NCI-H2196 treated with DMSO at 0.1 percent for 48 hours (cell line): ENCODE measurements around the gene HS2ST1.
"Not testable (repeated sequence)": the region's sequence is repeated elsewhere in the genome, so short reads cannot be mapped to it uniquely, and the experiment has no call there.

ENCODE experiments used
- DNase-seq: peaks from one replicate; lab custom pipeline; 2025; ENCODE audit not compliant: unreplicated experiment; lab: John Stamatoyannopoulos, UW

The HS2ST1 gene

GRCh38 chr1:86924324-86924960, 10.0 kb downstream of the HS2ST1 start:
- DNase-seq, result no peak

- DNase-seq, result no peak
Observed at GRCh38 chr1:86925742-86926141, 11.3 kb downstream of the HS2ST1 start.

- no peak for DNase-seq
Observed at GRCh38 chr1:86926883-86927282, 12.4 kb downstream of the HS2ST1 start.

GRCh38 chr1:86928819-86929218, 14.4 kb downstream of the HS2ST1 start:
- DNase-seq, result no peak

GRCh38 chr1:86933051-86933450, 18.6 kb downstream of the HS2ST1 start:
- DNase-seq, result no peak

GRCh38 chr1:86933562-86934377, 19.3 kb downstream of the HS2ST1 start:
- DNase-seq, result no peak

- DNase-seq, result no peak
Observed at GRCh38 chr1:86938450-86938849, 24.0 kb downstream of the HS2ST1 start.

GRCh38 chr1:86938855-86939254, 24.4 kb downstream of the HS2ST1 start:
- no peak for DNase-seq

- no peak for DNase-seq
Observed at GRCh38 chr1:86939406-86939805, 25.0 kb downstream of the HS2ST1 start.

- DNase-seq, result no peak
Observed at GRCh38 chr1:86940599-86940998, 26.2 kb downstream of the HS2ST1 start.

- no peak for DNase-seq
Observed at GRCh38 chr1:86942042-86942441, 27.6 kb downstream of the HS2ST1 start.

- DNase-seq, result no peak
Observed at GRCh38 chr1:86942743-86943142, 28.3 kb downstream of the HS2ST1 start.

- DNase-seq, result no peak
Observed at GRCh38 chr1:86948212-86948611, 33.8 kb downstream of the HS2ST1 start.

GRCh38 chr1:86950712-86951419, 36.4 kb downstream of the HS2ST1 start:
- no peak for DNase-seq

GRCh38 chr1:86951430-86951829, 37.0 kb downstream of the HS2ST1 start:
- no peak for DNase-seq

- DNase-seq, result no peak
Observed at GRCh38 chr1:86953167-86953566, 38.7 kb downstream of the HS2ST1 start.

GRCh38 chr1:86955678-86956077, 41.2 kb downstream of the HS2ST1 start:
- DNase-seq, result no peak

GRCh38 chr1:86956221-86956620, 41.8 kb downstream of the HS2ST1 start:
- no peak for DNase-seq

- DNase-seq, result no peak
Observed at GRCh38 chr1:86957221-86957620, 42.8 kb downstream of the HS2ST1 start.

- DNase-seq, result no peak
Observed at GRCh38 chr1:86960548-86960947, 46.1 kb downstream of the HS2ST1 start.

GRCh38 chr1:86963841-86964240, 49.4 kb downstream of the HS2ST1 start:
- not testable (repeated sequence) for DNase-seq
